Measurements from ENCODE around the gene KCNC1.

Gene KCNC1

GRCh38 chr11:17810746-17811145 is 76.2 kb downstream of the KCNC1 start:
- no peak overlapping the region for H3K4me3 ChIP-seq (ENCODE audit: control insufficient read depth, low read depth, low read length)
- DNase-seq (ENCODE audit: low read depth), result no peak
- TF ChIP-seq CTCF (IDR thresholded peaks at IDR 0.05; ENCODE audit: control insufficient read depth, insufficient read depth, low read depth, low read length, missing control alignments), result no peak

- DNase-seq (ENCODE audit: low read depth), result no peak
- TF ChIP-seq CTCF (IDR thresholded peaks at IDR 0.05; ENCODE audit: control insufficient read depth, insufficient read depth, low read depth, low read length, missing control alignments), result no peak
- no peak overlapping the region for H3K4me3 ChIP-seq (ENCODE audit: control insufficient read depth, low read depth, low read length)
These were observed 76.8 kb downstream of the KCNC1 start for GRCh38 chr11:17811352-17811751.

- H3K4me3 ChIP-seq (ENCODE audit: control insufficient read depth, low read depth, low read length), result no peak overlapping the region
- no peak for DNase-seq (ENCODE audit: low read depth)
- no peak for TF ChIP-seq CTCF (IDR thresholded peaks at IDR 0.05; ENCODE audit: control insufficient read depth, insufficient read depth, low read depth, low read length, missing control alignments)
These were observed 77.7 kb downstream of the KCNC1 start for GRCh38 chr11:17812091-17812864.

GRCh38 chr11:17812865-17813187 is 78.2 kb downstream of the KCNC1 start:
- no peak for TF ChIP-seq CTCF (IDR thresholded peaks at IDR 0.05; ENCODE audit: control insufficient read depth, insufficient read depth, low read depth, low read length, missing control alignments)
- DNase-seq (ENCODE audit: low read depth), result no peak
- no peak overlapping the region for H3K4me3 ChIP-seq (ENCODE audit: control insufficient read depth, low read depth, low read length)

GRCh38 chr11:17813391-17814059 is 78.9 kb downstream of the KCNC1 start:
- DNase-seq (ENCODE audit: low read depth), result no peak
- H3K4me3 ChIP-seq (ENCODE audit: control insufficient read depth, low read depth, low read length), result no peak overlapping the region
- TF ChIP-seq CTCF (IDR thresholded peaks at IDR 0.05; ENCODE audit: control insufficient read depth, insufficient read depth, low read depth, low read length, missing control alignments), result no peak

- no peak overlapping the region for H3K4me3 ChIP-seq (ENCODE audit: control insufficient read depth, low read depth, low read length)
- no peak for DNase-seq (ENCODE audit: low read depth)
- TF ChIP-seq CTCF (IDR thresholded peaks at IDR 0.05; ENCODE audit: control insufficient read depth, insufficient read depth, low read depth, low read length, missing control alignments), result no peak
These were observed 80.0 kb downstream of the KCNC1 start for GRCh38 chr11:17814546-17814945.

Measured in AG09309 (cell line).